Thoracic aorta (tissue), 2 donors: Measurements from ENCODE around the gene C11orf21. TPM values are rescaled to one million over a fixed set of nuclear protein-coding genes. Genes with fewer than 3 reads are reported as not detected.
"Not testable (repeated sequence)": the region's sequence is repeated elsewhere in the genome, so short reads cannot be mapped to it uniquely, and the experiment has no call there.

Experiments used
- ATAC-seq: fragments of 150-250 bp; one replicate; pipeline ENCODE4 v1.8.0; 2017; ENCODE audit warnings: low read depth; ENCODE audit not compliant: insufficient number of reproducible peaks, low FRiP score
- DNase-seq: peaks from one replicate; pipeline ENCODE4 v3.0.0-alpha.2; 2020; ENCODE audit warnings: low spot score
- H3K27ac ChIP-seq, 2 donors: fragments of 200-600 bp; sonication (generic); 1 replicate in 1 of 2; 2 replicates in 1 of 2; pipeline ENCODE4 v1.5.1; 2016; ENCODE audit warnings: mild to moderate bottlenecking in 2 of 2, moderate library complexity in 2 of 2
- H3K27me3 ChIP-seq: fragments of 200-600 bp; sonication (generic); replicated peaks from 2 replicates; pipeline ENCODE4 v1.6.0; 2016; ENCODE audit warnings: mild to moderate bottlenecking; ENCODE audit not compliant: insufficient read depth
- H3K36me3 ChIP-seq: fragments of 200-600 bp; sonication (generic); one replicate; pipeline ENCODE4 v1.5.1; 2016
- H3K4me1 ChIP-seq, 2 donors: fragments of 200-600 bp; sonication (generic); 1 replicate in 1 of 2; 2 replicates in 1 of 2; pipeline versions ENCODE4 v1.5.1 to v1.6.0; 2016; ENCODE audit warnings: low read depth in 2 of 2, mild to moderate bottlenecking in 1 of 2; ENCODE audit not compliant: control insufficient read depth in 1 of 2
- H3K4me3 ChIP-seq: fragments of 200-600 bp; sonication (generic); 2 replicates; pipeline ENCODE4 v1.5.1; 2016; ENCODE audit warnings: mild to moderate bottlenecking
- H3K9me3 ChIP-seq: fragments of 200-600 bp; sonication (generic); 2 replicates; pipeline ENCODE4 v1.5.1; 2016
- total RNA-seq, 2 donors: library from RNA; depleted of rRNA; stranded (reverse); fragments of >200 nt; gene quantifications; one replicate each; pipeline versions ENCODE4 v1.1.0 to v1.2.3, GENCODE V29; 2016
- TF ChIP-seq, protein P1 (sequence below): fragments of 200-600 bp; sonication (generic); IDR thresholded peaks from one replicate; pipeline ENCODE4 v1.5.1; 2019; ENCODE audit warnings: antibody characterized with exemption

C11orf21 gene
- total RNA-seq, 2 donors from 2014 or later = 1.1 to 4.3 TPM

DNA sequence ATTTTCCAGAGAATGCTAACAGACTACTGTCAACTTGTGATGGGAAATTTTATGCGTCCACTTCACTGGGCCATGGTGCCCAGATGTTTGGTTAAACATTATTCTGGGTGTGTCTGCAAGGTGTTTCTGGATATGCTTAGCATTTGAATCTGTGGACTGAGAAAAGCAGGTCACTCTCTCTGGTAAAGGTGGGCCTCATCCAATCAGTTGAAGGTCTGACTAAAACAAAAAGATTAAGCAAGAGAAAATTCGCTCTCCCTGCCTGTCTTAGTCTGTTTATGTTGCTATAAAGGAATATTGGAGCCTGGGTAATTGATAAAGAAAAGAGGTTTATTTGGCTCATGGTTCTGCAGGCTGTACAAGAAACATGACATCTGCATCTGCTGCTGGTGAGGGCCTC, 43.3 kb upstream of the C11orf21 start:
- TF ChIP-seq, protein P1, sequence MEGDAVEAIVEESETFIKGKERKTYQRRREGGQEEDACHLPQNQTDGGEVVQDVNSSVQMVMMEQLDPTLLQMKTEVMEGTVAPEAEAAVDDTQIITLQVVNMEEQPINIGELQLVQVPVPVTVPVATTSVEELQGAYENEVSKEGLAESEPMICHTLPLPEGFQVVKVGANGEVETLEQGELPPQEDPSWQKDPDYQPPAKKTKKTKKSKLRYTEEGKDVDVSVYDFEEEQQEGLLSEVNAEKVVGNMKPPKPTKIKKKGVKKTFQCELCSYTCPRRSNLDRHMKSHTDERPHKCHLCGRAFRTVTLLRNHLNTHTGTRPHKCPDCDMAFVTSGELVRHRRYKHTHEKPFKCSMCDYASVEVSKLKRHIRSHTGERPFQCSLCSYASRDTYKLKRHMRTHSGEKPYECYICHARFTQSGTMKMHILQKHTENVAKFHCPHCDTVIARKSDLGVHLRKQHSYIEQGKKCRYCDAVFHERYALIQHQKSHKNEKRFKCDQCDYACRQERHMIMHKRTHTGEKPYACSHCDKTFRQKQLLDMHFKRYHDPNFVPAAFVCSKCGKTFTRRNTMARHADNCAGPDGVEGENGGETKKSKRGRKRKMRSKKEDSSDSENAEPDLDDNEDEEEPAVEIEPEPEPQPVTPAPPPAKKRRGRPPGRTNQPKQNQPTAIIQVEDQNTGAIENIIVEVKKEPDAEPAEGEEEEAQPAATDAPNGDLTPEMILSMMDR = no peak
- H3K36me3 ChIP-seq = no peaks in the 10 kb centered on the region
- no peaks in the 10 kb centered on the region for H3K4me1 ChIP-seq
- ATAC-seq = no peak
- no peaks in the 10 kb centered on the region for H3K27me3 ChIP-seq
- H3K9me3 ChIP-seq = peaks cover 7% of the 10 kb centered on the region
- H3K4me3 ChIP-seq = no peak overlapping the region
- H3K27ac ChIP-seq = no peak overlapping the region
- DNase-seq = no peak

DNA sequence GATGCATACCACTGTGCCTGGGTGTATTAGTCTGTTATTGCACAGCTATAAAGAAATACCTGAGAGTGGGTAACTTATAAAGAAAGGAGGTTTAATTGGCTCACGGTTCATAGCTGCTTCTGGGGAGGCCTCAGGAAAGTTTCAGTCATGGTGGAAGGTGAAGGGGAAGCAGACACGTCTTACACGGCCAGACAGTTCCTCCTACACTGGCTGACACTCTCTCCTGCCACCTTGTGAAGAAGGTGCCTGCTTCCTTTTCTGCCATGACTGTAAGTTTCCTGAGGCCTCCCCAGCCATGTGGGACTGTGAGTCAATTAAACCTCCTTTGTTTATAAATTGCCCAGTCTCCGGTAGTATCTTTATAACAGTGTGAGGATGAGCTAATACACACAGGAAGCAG, 41.8 kb upstream of the C11orf21 start:
- DNase-seq (no peak), ATAC-seq (no peak)
- H3K4me1 ChIP-seq = no peaks in the 10 kb centered on the region
- no peaks in the 10 kb centered on the region for H3K36me3 ChIP-seq
- H3K27me3 ChIP-seq = no peaks in the 10 kb centered on the region
- TF ChIP-seq, protein P1 = no peak
- no peak overlapping the region for H3K4me3 ChIP-seq
- no peaks in the 10 kb centered on the region for H3K9me3 ChIP-seq
- H3K27ac ChIP-seq = no peak overlapping the region

DNA sequence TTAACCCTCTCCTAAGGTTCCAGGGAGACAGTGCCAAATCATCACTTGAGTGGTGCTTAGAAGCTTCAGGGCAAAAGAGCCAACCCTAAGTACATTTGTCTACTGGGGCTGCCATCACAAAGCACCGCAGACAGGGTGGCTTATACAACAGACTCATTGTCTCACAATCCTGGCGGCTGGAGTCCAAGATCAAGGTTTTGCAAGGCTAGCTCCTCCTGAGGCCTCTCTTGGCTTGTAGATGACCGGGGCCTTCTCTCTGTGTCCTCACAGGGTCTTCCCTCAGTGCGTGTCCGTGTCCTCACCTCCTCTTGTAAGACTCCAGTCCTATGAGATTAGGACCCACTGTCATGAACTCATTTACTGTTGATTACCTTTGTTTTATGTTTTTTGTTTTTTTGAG, 41.3 kb upstream of the C11orf21 start:
- no peaks in the 10 kb centered on the region for H3K36me3 ChIP-seq
- DNase-seq = no peak
- H3K4me1 ChIP-seq = no peaks in the 10 kb centered on the region
- no peaks in the 10 kb centered on the region for H3K9me3 ChIP-seq
- no peak overlapping the region for H3K4me3 ChIP-seq
- no peak overlapping the region for H3K27ac ChIP-seq
- H3K27me3 ChIP-seq = no peaks in the 10 kb centered on the region
- no peak for ATAC-seq
- TF ChIP-seq, protein P1 = no peak

DNA sequence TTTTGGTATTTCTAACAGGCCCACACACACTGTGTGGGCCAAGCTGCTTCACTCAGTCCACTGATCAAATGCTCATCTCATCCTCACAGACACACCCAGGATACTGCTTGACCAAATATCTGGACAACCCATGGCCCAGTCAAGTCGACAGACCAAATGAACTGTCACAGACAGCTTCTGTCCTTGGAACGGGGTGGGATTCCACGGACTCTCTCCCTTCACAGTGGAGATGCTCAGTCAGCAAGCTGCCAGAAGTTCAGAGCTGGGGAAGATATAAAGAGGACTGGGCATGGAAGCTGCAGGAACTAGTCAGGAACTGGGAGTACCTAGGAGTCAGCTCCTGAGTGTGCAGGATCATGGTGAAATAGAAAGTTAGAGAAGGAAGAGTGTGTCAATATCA, 40.8 kb upstream of the C11orf21 start:
- Histone ChIP-seq H3K4me3 (no peak overlapping the region), H3K9me3 (no peaks in the 10 kb centered on the region), H3K27me3 (no peaks in the 10 kb centered on the region), H3K27ac (no peak overlapping the region), H3K4me1 (no peaks in the 10 kb centered on the region), H3K36me3 (no peaks in the 10 kb centered on the region)
- no peak for ATAC-seq
- DNase-seq = no peak
- TF ChIP-seq, protein P1 = no peak

DNA sequence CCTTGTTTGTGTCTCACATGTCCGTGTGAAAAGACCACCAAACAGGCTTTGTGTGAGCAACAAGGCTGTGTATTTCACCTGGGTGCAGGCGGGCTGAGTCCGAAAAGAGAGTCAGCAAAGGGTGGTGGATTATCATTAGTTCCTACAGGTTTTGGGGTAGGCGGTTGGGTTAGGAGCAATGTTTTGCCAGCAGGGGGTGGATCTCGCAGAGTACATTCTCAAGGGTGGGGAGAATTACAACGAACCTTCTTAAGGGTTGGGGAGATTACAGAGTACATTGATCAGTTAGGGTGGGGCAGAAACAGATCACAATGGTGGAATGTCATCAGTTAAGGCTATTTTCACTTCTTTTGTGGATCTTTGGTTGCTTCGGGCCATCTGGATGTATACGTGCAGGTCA, 37.0 kb upstream of the C11orf21 start:
- H3K36me3 ChIP-seq, H3K27ac ChIP-seq, H3K27me3 ChIP-seq, H3K4me3 ChIP-seq, H3K4me1 ChIP-seq, DNase-seq, ATAC-seq, H3K9me3 ChIP-seq: not testable (repeated sequence)

DNA sequence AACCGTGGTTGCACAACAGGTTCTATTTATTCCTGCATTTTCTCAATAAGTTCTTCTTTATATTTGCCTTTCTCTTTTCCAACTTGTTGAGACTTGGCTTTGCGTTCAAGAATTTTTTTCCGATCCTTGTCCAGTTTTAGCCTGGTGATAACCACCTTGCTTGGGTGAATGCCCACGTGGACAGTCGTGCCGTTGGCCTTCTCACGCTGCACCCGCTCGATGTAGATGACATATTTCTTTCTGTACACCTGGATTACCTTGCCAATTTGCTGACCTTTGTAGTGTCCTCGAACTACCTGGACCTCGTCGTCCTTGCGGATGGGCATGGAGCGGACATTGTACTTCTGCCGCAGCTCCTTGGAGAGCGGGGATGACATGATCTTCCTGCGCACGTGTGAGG, 33.6 kb upstream of the C11orf21 start:
- not testable (repeated sequence) for H3K27me3 ChIP-seq, H3K36me3 ChIP-seq, H3K27ac ChIP-seq, ATAC-seq, DNase-seq, H3K9me3 ChIP-seq, H3K4me1 ChIP-seq, H3K4me3 ChIP-seq

DNA sequence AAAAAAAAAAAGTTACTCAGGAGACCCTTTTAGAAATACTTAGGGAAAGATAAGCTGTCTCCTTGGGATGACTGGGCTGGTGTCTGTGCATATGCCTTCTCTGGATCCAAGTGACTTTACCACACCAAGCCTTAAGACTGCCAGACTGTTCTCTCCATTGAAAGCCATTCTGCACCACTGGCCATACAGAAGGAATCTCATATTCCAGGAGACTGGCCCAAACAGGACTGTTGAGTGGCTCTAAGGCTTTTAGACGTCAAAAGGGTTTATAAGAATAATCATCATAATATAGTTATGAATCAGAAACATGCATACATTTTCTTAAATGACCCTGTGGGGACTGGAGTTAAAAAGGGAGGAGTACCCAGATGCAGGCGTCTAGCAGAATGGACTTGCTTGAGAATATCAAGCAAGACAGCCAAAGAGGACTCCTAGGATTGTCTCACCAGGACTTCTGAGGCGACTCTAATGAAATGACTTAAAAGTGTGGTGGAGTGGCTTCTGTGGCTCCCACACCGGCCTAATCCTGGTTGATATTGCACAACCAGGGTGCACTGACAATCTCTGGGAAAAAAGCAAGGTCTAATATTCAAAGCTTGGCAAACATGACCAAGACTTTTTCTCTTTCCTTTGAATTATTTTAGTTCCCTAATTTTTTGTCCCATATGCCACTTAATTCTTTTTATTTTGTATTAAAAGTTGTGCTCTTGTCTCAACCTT, 31.9 kb upstream of the C11orf21 start:
- H3K4me3 ChIP-seq, H3K36me3 ChIP-seq, DNase-seq, H3K4me1 ChIP-seq, H3K27me3 ChIP-seq, H3K27ac ChIP-seq, ATAC-seq, H3K9me3 ChIP-seq: not testable (repeated sequence)

DNA sequence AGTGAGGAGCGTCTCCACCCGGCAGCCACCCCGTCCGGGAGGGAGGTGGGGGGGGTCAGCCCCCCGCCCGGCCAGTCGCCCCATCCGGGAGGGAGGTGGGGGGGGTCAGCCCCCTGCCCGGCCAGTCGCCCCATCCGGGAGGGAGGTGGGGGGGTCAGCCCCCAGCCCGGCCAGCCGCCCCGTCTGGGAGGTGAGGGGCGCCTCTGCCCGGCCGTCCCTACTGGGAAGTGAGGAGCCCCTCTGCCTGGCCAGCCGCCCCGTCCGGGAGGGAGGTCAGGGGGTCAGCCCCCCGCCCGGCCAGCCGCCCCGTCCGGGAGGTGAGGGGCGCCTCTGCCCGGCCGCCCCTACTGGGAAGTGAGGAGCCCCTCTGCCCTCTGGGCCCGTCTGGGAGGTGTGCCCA, 30.9 kb upstream of the C11orf21 start:
- not testable (repeated sequence) for DNase-seq, ATAC-seq, H3K4me3 ChIP-seq, H3K4me1 ChIP-seq, H3K36me3 ChIP-seq, H3K9me3 ChIP-seq, H3K27ac ChIP-seq, H3K27me3 ChIP-seq
